HG03521 (cell line): ENCODE measurements around the gene PIK3R6.
"Not testable (repeated sequence)": the region's sequence is repeated elsewhere in the genome, so short reads cannot be mapped to it uniquely, and the experiment has no call there.

Experiments
- ATAC-seq: cut with Tn5 transposase; IDR thresholded peaks from one replicate; pipeline ENCODE4 v1.9.1; 2021; ENCODE audit warnings: mild to moderate bottlenecking, moderate library complexity; ENCODE audit not compliant: unreplicated experiment

Gene PIK3R6

GRCh38 chr17:8894673-8895578 is 27.5 kb upstream of the PIK3R6 start:
- ATAC-seq: no peak

GRCh38 chr17:8894202-8894671 is 26.8 kb upstream of the PIK3R6 start:
- no peak for ATAC-seq

GRCh38 chr17:8893621-8894201 is 26.2 kb upstream of the PIK3R6 start:
- ATAC-seq: no peak

- no peak for ATAC-seq
Measured at GRCh38 chr17:8893059-8893458, 25.6 kb upstream of the PIK3R6 start.

GRCh38 chr17:8892338-8892690 is 24.8 kb upstream of the PIK3R6 start:
- ATAC-seq: no peak

GRCh38 chr17:8890671-8891070 is 23.2 kb upstream of the PIK3R6 start:
- ATAC-seq: no peak

GRCh38 chr17:8889458-8890210 is 22.2 kb upstream of the PIK3R6 start:
- ATAC-seq: no peak

- ATAC-seq: no peak
Measured at GRCh38 chr17:8888704-8889302, 21.3 kb upstream of the PIK3R6 start.

- no peak for ATAC-seq
Measured at GRCh38 chr17:8887834-8888703, 20.6 kb upstream of the PIK3R6 start.

- no peak for ATAC-seq
Measured at GRCh38 chr17:8887301-8887700, 19.8 kb upstream of the PIK3R6 start.

GRCh38 chr17:8885967-8886684 is 18.7 kb upstream of the PIK3R6 start:
- no peak for ATAC-seq

- ATAC-seq: not testable (repeated sequence)
Measured at GRCh38 chr17:8885163-8885966, 17.9 kb upstream of the PIK3R6 start.

GRCh38 chr17:8884336-8884990 is 17.0 kb upstream of the PIK3R6 start:
- no peak for ATAC-seq

- no peak for ATAC-seq
Measured at GRCh38 chr17:8883353-8883752, 15.9 kb upstream of the PIK3R6 start.

- ATAC-seq: no peak
Measured at GRCh38 chr17:8881606-8882005, 14.1 kb upstream of the PIK3R6 start.

GRCh38 chr17:8880466-8880865 is 13.0 kb upstream of the PIK3R6 start:
- ATAC-seq: no peak

- no peak for ATAC-seq
Measured at GRCh38 chr17:8879410-8879809, 11.9 kb upstream of the PIK3R6 start.

GRCh38 chr17:8877984-8878383 is 10.5 kb upstream of the PIK3R6 start:
- ATAC-seq: no peak
